Brain microvascular endothelial cell (primary cell): ENCODE data around the gene PRKG1.

Source experiments
- DNase-seq: peaks from one replicate; pipeline ENCODE4 v3.0.0-alpha.2; 2020
- H3K27ac ChIP-seq: fragments of 250-450 bp; sonication (Bioruptor Pico); 2 replicates; pipeline ENCODE4 v1.5.1; 2020; ENCODE audit warnings: mild to moderate bottlenecking, moderate library complexity
- H3K27me3 ChIP-seq: fragments of 250-450 bp; sonication (Bioruptor Pico); replicated peaks from 2 replicates; pipeline ENCODE4 v1.5.1; 2020; ENCODE audit warnings: mild to moderate bottlenecking
- H3K36me3 ChIP-seq: fragments of 250-450 bp; sonication (Bioruptor Pico); replicated peaks from 2 replicates; pipeline ENCODE4 v1.5.1; 2020; ENCODE audit warnings: mild to moderate bottlenecking
- H3K4me3 ChIP-seq: 2 replicates; pipeline ENCODE4 v1.5.1; 2011; ENCODE audit warnings: low read depth, mild to moderate bottlenecking, control low read depth, low read length, moderate library complexity
- CTCF ChIP-seq: IDR thresholded peaks from 2 replicates; pipeline ENCODE4 v1.5.1; 2011; ENCODE audit warnings: low read depth, mild to moderate bottlenecking, moderate library complexity, low read length, control low read depth, inconsistent platforms; ENCODE audit errors: missing control alignments
- in situ Hi-C: cut with HindIII; loops from 2 replicates; pipeline ENCODE4 v1.10.0; 2017; ENCODE audit warnings: low sequenced_read_pairs, low pct_ligation_motif_present

The PRKG1 gene

GRCh38 chr10:51711519-51711891, 637.2 kb downstream of the PRKG1 start:
- Histone ChIP-seq H3K4me3 (no peak overlapping the region), H3K36me3 (no peaks in the 10 kb centered on the region), H3K27ac (no peak overlapping the region), H3K27me3 (no peaks in the 10 kb centered on the region)
- in situ Hi-C loops: no loop called here
- DNase-seq: no peak
- no peak for TF ChIP-seq CTCF

- Histone ChIP-seq H3K27ac (no peak overlapping the region), H3K27me3 (no peaks in the 10 kb centered on the region), H3K36me3 (no peaks in the 10 kb centered on the region), H3K4me3 (no peak overlapping the region)
- in situ Hi-C loops: no loop called here
- DNase-seq: no peak
- TF ChIP-seq CTCF: no peak
These were observed 642.7 kb downstream of the PRKG1 start for GRCh38 chr10:51716981-51717380.

- H3K27ac ChIP-seq: no peak overlapping the region
- no peaks in the 10 kb centered on the region for H3K36me3 ChIP-seq
- DNase-seq: peak; percentile 28
- H3K4me3 ChIP-seq: no peak overlapping the region
- in situ Hi-C loops: no loop called here
- TF ChIP-seq CTCF: no peak
- no peaks in the 10 kb centered on the region for H3K27me3 ChIP-seq
These were observed 644.6 kb downstream of the PRKG1 start for GRCh38 chr10:51718804-51719291.

GRCh38 chr10:51724038-51724437, 649.8 kb downstream of the PRKG1 start:
- no peak for DNase-seq
- Histone ChIP-seq H3K27ac (no peak overlapping the region), H3K27me3 (no peaks in the 10 kb centered on the region), H3K36me3 (no peaks in the 10 kb centered on the region), H3K4me3 (no peak overlapping the region)
- in situ Hi-C loops: no loop called here
- no peak for TF ChIP-seq CTCF

- no peaks in the 10 kb centered on the region for H3K36me3 ChIP-seq
- H3K4me3 ChIP-seq: no peak overlapping the region
- DNase-seq: no peak
- in situ Hi-C loops: no loop called here
- H3K27ac ChIP-seq: no peak overlapping the region
- no peaks in the 10 kb centered on the region for H3K27me3 ChIP-seq
- TF ChIP-seq CTCF: no peak
These were observed 655.7 kb downstream of the PRKG1 start for GRCh38 chr10:51729822-51730555.

- no peaks in the 10 kb centered on the region for H3K27me3 ChIP-seq
- no peak overlapping the region for H3K4me3 ChIP-seq
- H3K36me3 ChIP-seq: no peaks in the 10 kb centered on the region
- no peak for TF ChIP-seq CTCF
- H3K27ac ChIP-seq: no peak overlapping the region
- in situ Hi-C loops: no loop called here
- peak; percentile 9 for DNase-seq
These were observed 658.8 kb downstream of the PRKG1 start for GRCh38 chr10:51733057-51733456.
